OCI-M1 (cell line): ENCODE results near the gene GLIPR2.
"Not testable (repeated sequence)": the region's sequence is repeated elsewhere in the genome, so short reads cannot be mapped to it uniquely, and the experiment has no call there.

Experiments used
- DNase-seq: peaks from one replicate; lab custom pipeline; 2025; lab: John Stamatoyannopoulos, UW

The GLIPR2 gene

GRCh38 chr9:36123515-36123914 is 13.0 kb upstream of the GLIPR2 start:
- no peak for DNase-seq

GRCh38 chr9:36125062-36125855 is 11.3 kb upstream of the GLIPR2 start:
- DNase-seq = no peak

GRCh38 chr9:36126016-36126730 is 10.4 kb upstream of the GLIPR2 start:
- DNase-seq = no peak

GRCh38 chr9:36127652-36128244 is 8.8 kb upstream of the GLIPR2 start:
- DNase-seq = no peak

- DNase-seq = no peak
Observed at GRCh38 chr9:36128349-36128748, 8.2 kb upstream of the GLIPR2 start.

GRCh38 chr9:36129139-36129538 is 7.4 kb upstream of the GLIPR2 start:
- DNase-seq = no peak

DNA sequence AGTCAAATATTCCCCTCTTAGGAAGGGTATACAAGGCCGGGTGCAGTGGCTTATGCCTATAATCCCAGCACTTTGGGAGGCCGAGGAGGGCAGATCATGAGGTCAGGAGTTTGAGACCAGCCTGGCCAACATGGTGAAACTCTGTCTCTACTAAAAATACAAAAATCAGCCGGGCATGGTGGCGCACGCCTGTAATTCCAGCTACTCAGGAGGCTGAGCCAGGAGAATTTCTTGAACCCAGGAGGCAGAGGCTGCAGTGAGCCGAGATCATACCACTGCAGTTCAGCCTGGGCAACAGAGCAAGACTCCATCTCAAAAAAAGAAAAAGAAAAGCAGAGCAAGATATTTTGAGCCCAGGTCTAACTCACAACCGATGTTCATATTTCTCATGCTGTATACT is 4.9 kb upstream of the GLIPR2 start:
- DNase-seq = not testable (repeated sequence)

DNA sequence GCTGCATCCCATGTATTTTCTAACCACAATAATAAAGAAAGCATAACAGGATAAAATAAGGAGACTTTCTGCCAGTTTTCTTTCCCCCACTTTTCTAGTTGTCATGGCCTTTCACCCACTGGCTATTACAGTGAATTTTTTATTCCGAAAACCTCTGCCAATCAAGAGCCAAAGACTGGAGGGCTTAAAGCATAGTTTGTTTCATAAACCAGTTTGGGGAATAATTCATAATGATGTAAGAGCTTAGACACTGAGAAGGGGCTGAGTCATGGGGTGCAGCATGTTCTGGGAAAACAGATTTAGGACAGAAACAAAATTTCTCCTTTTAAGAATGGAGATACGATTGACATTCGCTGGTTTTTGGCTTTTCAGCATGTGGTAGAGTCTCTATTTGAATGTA is 4.4 kb upstream of the GLIPR2 start:
- DNase-seq = peak; percentile 30

- no peak for DNase-seq
Observed at GRCh38 chr9:36134761-36135505, 1.6 kb upstream of the GLIPR2 start.

GRCh38 chr9:36135741-36136271 is 727 bp upstream of the GLIPR2 start:
- DNase-seq = no peak

DNA sequence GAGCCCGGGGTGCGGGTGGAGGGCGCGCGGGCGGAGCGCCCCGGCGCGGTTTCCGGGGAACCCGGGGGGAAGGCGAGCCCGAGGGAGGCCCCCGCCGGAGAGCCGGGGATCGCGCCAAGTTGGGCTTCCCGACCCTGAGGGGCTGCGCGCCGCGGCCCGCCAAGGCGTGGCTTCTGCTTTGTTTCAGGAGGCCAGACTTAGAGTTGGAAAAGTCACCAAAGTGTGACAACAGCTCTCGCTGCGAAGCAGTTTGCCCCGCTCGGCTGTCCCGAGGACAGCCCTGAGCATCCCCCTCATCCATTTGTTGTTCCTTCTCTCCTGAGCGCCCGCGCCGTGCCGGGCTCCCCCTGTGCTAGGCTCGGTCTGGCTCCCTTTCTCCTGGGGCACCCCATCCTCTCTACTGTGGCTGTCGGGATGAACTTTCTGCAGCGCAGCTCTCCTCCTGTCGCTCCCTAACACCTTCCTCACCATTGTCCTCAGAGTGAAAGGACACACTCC is 410 bp downstream of the GLIPR2 start:
- DNase-seq = peak; percentile 16

DNA sequence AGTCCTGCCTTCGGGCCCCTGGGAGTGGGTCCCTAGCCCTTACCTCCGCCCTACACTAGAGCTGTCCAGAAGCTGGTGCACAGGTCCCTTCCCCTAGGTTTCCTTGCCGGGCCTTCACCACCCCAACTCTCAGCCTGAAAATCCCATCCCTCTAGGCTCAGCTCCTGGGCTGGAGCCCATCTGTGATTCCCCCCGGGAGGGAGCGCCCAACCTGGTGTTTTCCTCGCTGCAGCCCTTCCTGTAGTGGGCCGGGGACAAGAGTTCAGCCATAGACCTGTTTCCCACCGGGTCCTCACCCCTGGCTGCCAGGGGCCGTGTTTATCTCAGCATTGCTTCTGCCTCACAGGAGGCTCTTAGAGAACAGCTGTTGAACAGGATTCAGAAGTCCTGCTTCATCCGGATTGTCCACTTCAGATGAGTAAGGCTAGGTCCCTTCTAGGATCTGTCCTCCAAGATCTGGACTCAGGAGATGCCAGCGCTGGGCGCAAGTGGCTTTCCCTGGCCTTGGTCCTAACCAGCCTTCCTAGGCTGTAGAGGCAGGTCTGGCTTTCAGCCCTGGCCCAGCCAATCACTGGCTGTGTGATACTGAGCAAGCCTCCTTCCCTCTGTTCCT is 965 bp downstream of the GLIPR2 start:
- no peak for DNase-seq

DNA sequence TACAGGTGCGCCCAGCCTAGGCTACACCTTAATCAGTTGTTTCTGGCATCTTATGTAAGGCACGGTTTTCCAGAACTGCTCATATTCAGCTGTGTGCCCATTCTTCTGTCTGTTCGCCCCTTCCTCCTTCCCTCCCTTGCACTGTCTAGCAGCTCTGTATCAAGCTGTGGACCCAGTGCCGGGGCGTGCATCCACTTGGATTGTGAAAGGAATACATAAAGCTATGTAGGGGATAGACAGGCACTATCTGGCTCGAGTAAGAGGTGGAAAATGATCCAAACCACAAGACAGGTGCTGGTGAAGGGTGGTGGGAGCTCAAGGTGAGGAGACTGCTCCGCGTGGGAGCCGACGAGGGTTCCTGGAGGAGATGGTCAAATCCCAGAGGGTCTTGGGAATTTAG is 2.0 kb downstream of the GLIPR2 start:
- no peak for DNase-seq

- DNase-seq = no peak
Observed at GRCh38 chr9:36138901-36139300, 2.4 kb downstream of the GLIPR2 start.

- peak; percentile 53 for DNase-seq
Observed at GRCh38 chr9:36140086-36141084, 3.9 kb downstream of the GLIPR2 start.

GRCh38 chr9:36141288-36141687 is 4.8 kb downstream of the GLIPR2 start:
- DNase-seq = peak; percentile 13

- DNase-seq = no peak
Observed at GRCh38 chr9:36141761-36142160, 5.2 kb downstream of the GLIPR2 start.

- DNase-seq = peak; percentile 91
Observed at GRCh38 chr9:36142510-36143244, 6.1 kb downstream of the GLIPR2 start.

DNA sequence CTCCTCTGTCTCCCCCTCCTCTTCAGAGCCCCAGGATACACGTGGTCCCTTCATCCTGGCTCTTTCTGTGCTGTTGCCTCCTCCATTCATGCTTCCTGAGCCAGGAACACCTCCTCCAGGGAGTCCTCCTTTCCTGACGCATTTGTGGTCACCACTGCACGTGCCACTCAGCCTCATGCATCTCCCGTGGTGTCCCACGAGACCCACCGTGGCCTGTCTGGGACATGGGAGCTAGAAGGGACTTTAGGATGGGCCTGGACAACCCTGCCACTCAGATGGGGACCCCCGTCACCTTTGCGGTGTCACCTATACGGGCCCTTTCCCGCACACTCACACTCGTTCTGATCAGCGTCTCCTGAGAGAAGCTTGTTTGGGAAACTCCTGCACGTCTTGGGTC is 6.7 kb downstream of the GLIPR2 start:
- DNase-seq = no peak
